Pancreas (tissue), 10 donors: ENCODE results near the gene MIER2. TPM values are rescaled to one million over a fixed set of nuclear protein-coding genes. Genes with fewer than 3 reads are reported as not detected.
"Not testable (repeated sequence)": the region's sequence is repeated elsewhere in the genome, so short reads cannot be mapped to it uniquely, and the experiment has no call there.

Source experiments
- ATAC-seq, 4 donors: fragments of 200-7000 bp; cut with Tn5 transposase; one replicate each; pipeline versions ENCODE4 v1.8.0 to v1.9.1; 2020; ENCODE audit warnings: mild to moderate bottlenecking in 4 of 4, moderate library complexity in 4 of 4
- DNase-seq, 6 donors: peaks; one replicate each; pipeline ENCODE4 v3.0.0-alpha.2; 2020
- FAIRE-seq: peaks from 2 replicates; lab custom pipeline; 2012; peaks lifted over from hg19 to GRCh38; lab: Jason Lieb, UNC
- H3K27ac ChIP-seq, 4 donors: fragments of 200-600 bp; sonication (generic); 1 replicate in 3 of 4; 2 replicates in 1 of 4; pipeline versions ENCODE4 v1.5.0 to v1.8.0; 2020
- H3K27me3 ChIP-seq, 4 donors: fragments of 200-600 bp; one replicate each; pipeline ENCODE4 v1.8.0; 2021
- H3K36me3 ChIP-seq, 3 donors: fragments of 200-600 bp; sonication (generic) in 1 of 3; one replicate each; pipeline versions ENCODE4 v1.5.0 to v1.8.0; 2020 to 2021
- H3K4me1 ChIP-seq, 3 donors: fragments of 200-600 bp; one replicate each; pipeline ENCODE4 v1.8.0; 2021
- H3K4me3 ChIP-seq, 4 donors: fragments of 200-600 bp; sonication (generic) in 2 of 4; one replicate each; pipeline versions ENCODE4 v1.5.0 to v1.8.0; 2020 to 2021
- H3K9me3 ChIP-seq, 4 donors: fragments of 200-600 bp; one replicate each; pipeline ENCODE4 v1.8.0; 2021
- CTCF ChIP-seq, 4 donors: fragments of 200-600 bp; sonication (generic) in 3 of 4; IDR thresholded peaks; one replicate each; pipeline versions ENCODE4 v1.5.0 to v1.8.0; 2021; ENCODE audit warnings: antibody characterized with exemption in 4 of 4
- WGBS, 2 donors: extraction: QIAGEN DNeasy Blood & Tissue Kit; methylation state at CpG; one replicate each; pipeline ENCODE4 v1.1.7; 2013; 5-methylcytosine and 5-hydroxymethylcytosine counted together
- intact Hi-C, 3 donors: fragments of 100-400 bp; cut with DNase I; formaldehyde crosslinking; loops; one replicate each; pipeline versions ENCODE4 v1.11.1 to v1.14.2; 2022
- polyA plus RNA-seq, 2 donors: library from polyadenylated mRNA; stranded (reverse); fragments of 200-250 nt; gene quantifications; one replicate each; pipeline ENCODE4 v1.2.3, GENCODE V29; 2013
- total RNA-seq, 6 donors: library from RNA; stranded (reverse); fragmentation: NEBNext Ultra II Directional in 4 of 6; extraction: Animal tissue kit (Norgen Biotek cat#: 25700) in 4 of 6; gene quantifications; one replicate each; pipeline versions ENCODE4 v1.2.1 to v1.2.4, GENCODE V29; 2021 to 2023
- donor health status: healthy with polysubstance abuse.
- donor health status: DM: no; HTN: no; CAD: no; lungs with moderate emphysema.
- donor health status: DM: no; HTN: no; CAD: no.
- donor health status: control.
- donor health status: control.
- donor health status: Bipolar disorder and iron deficiency.
- donor health status: DM: yes; HTN: yes; CAD: no.
- donor health status: DM: no; HTN: no; CAD: no.
- donor health status: DM: no; HTN: no; CAD: no.
- donor health status: DM: yes; HTN: yes; CAD: no.

Gene MIER2
- total and polyA plus RNA-seq, 8 donors = 6.9 to 20.1 (median 9.9) TPM

DNA sequence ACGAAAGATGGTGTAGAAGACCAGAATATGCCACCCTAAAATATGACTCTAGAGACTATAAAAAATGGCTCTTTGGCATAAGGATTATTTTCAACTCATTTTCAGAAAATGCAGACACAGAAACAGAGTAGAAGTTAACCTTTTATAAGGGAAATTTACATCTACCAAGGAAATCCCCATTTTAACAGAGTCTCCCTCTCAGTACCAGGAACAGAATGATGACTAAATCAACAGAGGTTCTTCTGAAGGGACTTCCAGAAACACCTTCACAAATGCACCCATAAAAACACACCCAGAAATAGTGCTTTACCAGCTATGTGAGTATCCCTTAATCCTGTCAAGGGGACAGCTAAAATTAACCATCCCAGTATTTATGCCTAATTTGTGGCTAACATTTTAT lies 82.5 kb downstream of the MIER2 start:
- WGBS, 2 donors = 86 to 100% methylated on average over 1 of the region's 1 CpG
- no peak for FAIRE-seq
- TF ChIP-seq CTCF (IDR thresholded peaks at IDR 0.05) = no peak

DNA sequence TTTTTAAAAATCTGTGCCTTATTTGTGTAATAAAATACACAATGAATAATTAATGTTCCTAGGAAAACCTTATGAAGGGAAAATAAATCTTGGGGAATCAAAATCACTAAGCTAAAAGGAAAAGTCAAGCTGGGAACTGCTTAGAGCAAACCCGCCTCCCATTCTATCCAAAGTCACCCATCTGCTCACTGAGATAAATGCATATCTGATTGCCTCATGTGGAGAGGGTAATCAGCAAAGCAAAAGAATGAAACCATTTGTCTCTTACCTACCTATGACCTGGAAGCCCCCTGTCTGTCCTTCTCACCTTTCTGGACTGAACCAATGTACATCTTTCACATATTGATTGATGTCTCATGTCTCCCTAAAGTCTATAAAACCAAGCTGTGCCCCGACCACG lies 87.8 kb downstream of the MIER2 start:
- H3K27ac ChIP-seq, H3K9me3 ChIP-seq, FAIRE-seq, H3K27me3 ChIP-seq, H3K4me3 ChIP-seq, ATAC-seq, H3K36me3 ChIP-seq, H3K4me1 ChIP-seq, DNase-seq, intact Hi-C loops: not testable (repeated sequence)
- 46 to 56% methylated on average over 3 of the region's 3 CpGs for WGBS, 2 donors

More for the DNA sequence above, 82.5 kb downstream of the MIER2 start:
- H3K36me3 ChIP-seq = no peaks in the 10 kb centered on the region
- no peaks in the 10 kb centered on the region for H3K9me3 ChIP-seq
- DNase-seq = no peak
- intact Hi-C loops = no loop called here
- peaks cover 0 to 11% (median 0%) of the 10 kb centered on the region in 4 donors for H3K27me3 ChIP-seq
- no peak overlapping the region for H3K4me3 ChIP-seq
- no peaks in the 10 kb centered on the region for H3K4me1 ChIP-seq
- no peak for ATAC-seq
- no peak overlapping the region for H3K27ac ChIP-seq

Other genes with a start within 250 kb of the MIER2 start
- not detected for gene OR4F17, start 237.7 kb downstream of the MIER2 start, total RNA-seq
- not detected for gene OR4F17, start 237.7 kb downstream of the MIER2 start, polyA plus RNA-seq
- gene PLPP2, start 53.4 kb downstream of the MIER2 start, total RNA-seq = 10 to 100 TPM; 15.7 to 44.0 (median 24.8) TPM
- gene PLPP2, start 53.4 kb downstream of the MIER2 start, polyA plus RNA-seq = 10 to 100 TPM; 67.3 to 93.8 TPM
- gene C2CD4C, start 64.4 kb upstream of the MIER2 start, total RNA-seq = 1 to 10 TPM in 2 of 6 donors, under 1 TPM in 4; 0.16 to 1.3 (median 0.59) TPM
- gene C2CD4C, start 64.4 kb upstream of the MIER2 start, polyA plus RNA-seq = 1 to 10 TPM; 1.5 to 2.1 TPM
- gene SHC2, start 116.2 kb upstream of the MIER2 start, total RNA-seq = 100 to 1,000 TPM in 3 of 6 donors, 10 to 100 TPM in 3; 76.2 to 130 (median 99.9) TPM
- 100 to 1,000 TPM; 257 to 382 TPM for gene SHC2, start 116.2 kb upstream of the MIER2 start, polyA plus RNA-seq
- gene MADCAM1, start 151.7 kb upstream of the MIER2 start, total RNA-seq = 1 to 10 TPM in 4 of 6 donors, under 1 TPM in 2; 0.66 to 4.2 (median 1.2) TPM
- 1 to 10 TPM; 2.5 to 7.5 TPM for gene MADCAM1, start 151.7 kb upstream of the MIER2 start, polyA plus RNA-seq
- gene TPGS1, start 162.7 kb upstream of the MIER2 start, total RNA-seq = 10 to 100 TPM in 4 of 6 donors, 1 to 10 TPM in 2; 8.8 to 16.2 (median 10.7) TPM
- gene TPGS1, start 162.7 kb upstream of the MIER2 start, polyA plus RNA-seq = 10 to 100 TPM; 14.3 to 29.7 TPM
- 10 to 100 TPM; 26.2 to 49.4 (median 39.1) TPM for gene CDC34, start 187.0 kb upstream of the MIER2 start, total RNA-seq
- gene CDC34, start 187.0 kb upstream of the MIER2 start, polyA plus RNA-seq = 100 to 1,000 TPM in 1 of 2 donors, 10 to 100 TPM in 1; 80.0 to 107 TPM
- gene GZMM, start 199.3 kb upstream of the MIER2 start, total RNA-seq = under 1 TPM in 4 of 6 donors, not detected in 2; 0.28 to 0.38 (median 0.33) TPM
- under 1 TPM; 0.31 to 0.38 TPM for gene GZMM, start 199.3 kb upstream of the MIER2 start, polyA plus RNA-seq
- 100 to 1,000 TPM; 122 to 200 (median 149) TPM for gene BSG, start 227.8 kb upstream of the MIER2 start, total RNA-seq
- 100 to 1,000 TPM; 210 to 256 TPM for gene BSG, start 227.8 kb upstream of the MIER2 start, polyA plus RNA-seq
- under 1 TPM; 0.12 to 0.46 (median 0.18) TPM for gene HCN2, start 245.1 kb upstream of the MIER2 start, total RNA-seq
- under 1 TPM; 0.27 to 0.82 TPM for gene HCN2, start 245.1 kb upstream of the MIER2 start, polyA plus RNA-seq